ENCODE results near the gene GDPD5.

GDPD5 gene

DNA sequence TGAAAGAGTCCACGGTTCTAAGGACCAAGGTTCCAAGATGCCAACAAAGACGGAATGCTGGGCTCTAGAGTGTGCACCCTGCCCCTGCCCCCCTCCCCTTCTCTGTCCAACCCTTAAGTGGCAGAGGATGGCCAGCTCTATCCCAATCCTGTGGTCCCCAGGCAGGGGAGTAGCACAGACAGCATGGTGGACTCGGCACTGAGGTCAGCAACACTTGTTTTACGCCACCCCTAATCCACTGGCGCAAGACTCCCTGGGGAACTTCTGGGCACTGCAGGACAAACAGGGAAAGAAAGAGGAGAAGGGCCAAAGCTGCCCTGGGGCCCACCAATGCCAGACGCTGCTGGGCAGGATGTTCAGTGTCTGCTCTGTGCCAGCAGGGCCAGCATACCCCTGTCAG is 18.9 kb downstream of the GDPD5 start:
- Histone ChIP-seq H3K4me3 (no peak overlapping the region), H3K4me2 (peak overlapping the region in 1 of 11 experiments; percentile 80; a peak in 2 of 22 replicates), H3K9ac (no peak overlapping the region), H3K36me3 (no peaks in the 10 kb centered on the region), H4K20me1 (peaks cover 0 to 8% (median 0%) of the 10 kb centered on the region in 11 experiments; a peak in 2 of 22 replicates), H3K9me3 (replicated peaks in 1 of 11) (no peaks in the 10 kb centered on the region), H3K4me1 (peaks cover 16 to 31% (median 22%) of the 10 kb centered on the region in 10 experiments), H3K27me3 (no peaks in the 10 kb centered on the region), H3K27ac (peak overlapping the region in 5 of 11 experiments; percentile 9 to 53 (median 17); a peak in 5 of 22 replicates)
- TF ChIP-seq Cebpa-rat (IDR thresholded peaks at IDR 0.05), result no peak

DNA sequence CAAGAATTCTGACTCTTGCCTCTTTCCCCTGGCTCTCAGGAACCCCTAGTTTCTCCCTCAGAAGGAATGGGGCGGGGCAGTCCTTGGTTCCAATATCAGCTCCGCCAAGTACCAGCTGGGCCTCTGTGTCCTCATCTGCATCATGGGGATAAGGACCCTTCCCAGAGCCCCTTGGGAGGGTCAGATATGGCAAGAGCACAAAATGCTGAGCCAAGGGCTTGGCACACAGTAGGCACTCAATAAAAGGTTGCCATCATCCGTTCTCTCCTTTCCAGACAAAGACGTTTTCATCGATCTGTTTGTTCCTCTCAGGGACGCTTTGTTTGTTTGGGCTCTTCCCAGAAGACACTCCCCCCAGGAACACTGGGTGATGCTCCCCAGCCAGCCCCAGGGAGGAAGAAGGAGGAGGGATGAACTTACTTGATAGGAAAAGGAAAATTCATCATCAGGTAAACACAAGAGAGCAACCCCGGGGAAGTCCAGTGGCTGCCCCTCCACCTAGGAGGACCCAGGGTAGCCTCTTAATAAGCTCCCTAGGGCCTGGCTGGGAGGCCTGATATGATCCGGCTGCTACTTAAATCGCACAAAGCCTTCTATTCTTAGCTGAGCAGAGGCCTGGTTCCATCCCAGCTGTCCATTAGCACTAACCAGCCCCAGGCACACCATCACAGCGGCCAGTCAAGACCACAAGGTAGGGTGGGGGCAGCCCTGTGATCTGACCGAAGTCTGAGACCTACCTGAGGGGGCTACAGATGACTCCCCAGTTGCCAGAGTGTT is 19.6 kb downstream of the GDPD5 start:
- Histone ChIP-seq H3K4me1 (peaks cover 16 to 36% (median 26%) of the 10 kb centered on the region in 10 experiments), H3K27me3 (no peaks in the 10 kb centered on the region), H3K9me3 (replicated peaks in 1 of 11) (no peaks in the 10 kb centered on the region), H3K4me3 (no peak overlapping the region), H3K4me2 (no peak overlapping the region), H3K36me3 (no peaks in the 10 kb centered on the region), H4K20me1 (peaks cover 0 to 8% (median 0%) of the 10 kb centered on the region in 11 experiments; a peak in 2 of 22 replicates), H3K27ac (no peak overlapping the region), H3K9ac (no peak overlapping the region)
- no peak for TF ChIP-seq Cebpa-rat (IDR thresholded peaks at IDR 0.05)

DNA sequence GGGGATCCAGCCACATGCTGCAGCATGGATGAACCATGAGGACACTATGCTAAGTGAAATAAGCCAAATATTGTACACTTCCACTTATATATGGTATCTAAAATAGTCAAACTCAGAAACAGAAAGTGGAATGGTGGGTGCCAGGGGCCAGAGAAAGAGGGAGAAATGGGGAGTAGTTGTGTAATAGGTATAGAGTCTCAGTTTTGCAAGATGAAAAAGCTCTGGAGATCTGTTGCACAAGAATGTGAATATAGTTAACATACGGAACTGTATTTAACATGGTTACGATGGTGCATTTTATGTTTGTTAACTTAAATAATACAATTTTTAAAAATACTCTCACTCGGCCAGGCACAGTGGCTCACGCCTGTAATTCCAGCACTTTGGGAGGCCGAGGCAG is 21.2 kb downstream of the GDPD5 start:
- no peaks in the 10 kb centered on the region for H3K9me3 ChIP-seq (replicated peaks in 1 of 11)
- peaks cover 0 to 16% (median 0%) of the 10 kb centered on the region in 11 experiments; a peak in 2 of 22 replicates for H4K20me1 ChIP-seq
- no peaks in the 10 kb centered on the region for H3K27me3 ChIP-seq
- peaks cover 23 to 45% (median 33%) of the 10 kb centered on the region in 10 experiments for H3K4me1 ChIP-seq
- no peak overlapping the region for H3K4me2 ChIP-seq
- no peak overlapping the region for H3K4me3 ChIP-seq
- H3K27ac ChIP-seq, result no peak overlapping the region
- no peak for TF ChIP-seq Cebpa-rat (IDR thresholded peaks at IDR 0.05)
- H3K36me3 ChIP-seq, result no peaks in the 10 kb centered on the region
- H3K9ac ChIP-seq, result no peak overlapping the region

DNA sequence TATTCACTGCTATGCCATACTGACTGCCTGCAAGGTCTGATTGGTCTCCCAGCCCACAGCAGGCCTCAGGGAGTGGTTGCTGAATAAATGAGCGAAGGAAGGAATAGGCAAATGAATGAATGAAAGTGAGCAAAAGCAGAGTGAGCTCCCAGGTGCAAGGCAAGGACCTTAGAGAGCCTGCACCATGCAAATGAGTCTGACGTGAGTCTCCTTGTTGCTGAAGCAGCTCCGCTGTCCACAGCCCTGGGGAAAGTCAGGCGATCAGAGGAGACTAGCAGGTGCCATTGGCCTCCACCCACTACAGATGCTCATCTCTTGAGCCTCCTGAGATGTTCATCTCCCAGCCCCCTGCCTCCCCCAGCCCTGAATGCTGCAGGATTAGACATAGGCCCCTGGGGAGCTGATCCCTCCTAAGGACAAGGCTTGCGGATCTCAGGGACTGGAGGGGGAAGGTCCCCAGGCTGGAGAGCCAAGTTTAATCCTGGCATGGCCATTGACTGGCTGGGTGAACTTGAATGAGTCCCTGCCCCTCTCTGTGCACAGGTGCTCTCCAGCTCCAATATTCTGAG is 22.1 kb downstream of the GDPD5 start:
- TF ChIP-seq Cebpa-rat (IDR thresholded peaks at IDR 0.05), result no peak
- H4K20me1 ChIP-seq, result peaks cover 0 to 16% (median 0%) of the 10 kb centered on the region in 11 experiments; a peak in 2 of 22 replicates
- no peak overlapping the region for H3K9ac ChIP-seq
- H3K4me3 ChIP-seq, result no peak overlapping the region
- no peaks in the 10 kb centered on the region for H3K27me3 ChIP-seq
- H3K4me2 ChIP-seq, result no peak overlapping the region
- no peak overlapping the region for H3K27ac ChIP-seq
- H3K4me1 ChIP-seq, result peaks cover 21 to 39% (median 27%) of the 10 kb centered on the region in 10 experiments
- no peaks in the 10 kb centered on the region for H3K9me3 ChIP-seq (replicated peaks in 1 of 11)
- no peaks in the 10 kb centered on the region for H3K36me3 ChIP-seq

DNA sequence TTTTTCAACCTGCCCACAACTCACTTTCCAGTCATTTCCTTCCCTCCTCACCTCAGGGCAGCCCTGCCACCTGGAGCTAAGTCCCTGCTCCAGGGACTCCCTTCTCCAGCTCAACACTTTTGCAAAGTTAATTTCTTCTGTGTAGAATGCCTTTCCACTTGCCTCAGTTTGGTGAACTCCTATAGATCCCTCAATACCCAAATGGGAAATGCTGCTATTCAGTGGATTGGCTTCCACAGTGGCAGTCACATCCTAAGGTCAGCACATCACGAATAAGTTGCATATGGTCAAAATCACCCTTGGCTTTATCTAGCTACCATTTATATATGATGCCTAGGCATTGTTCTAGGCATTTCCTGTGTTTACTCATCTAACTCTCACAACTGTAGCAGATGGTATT is 23.6 kb downstream of the GDPD5 start:
- Histone ChIP-seq H3K27ac (no peak overlapping the region), H3K36me3 (no peaks in the 10 kb centered on the region), H3K4me3 (no peak overlapping the region), H3K9ac (no peak overlapping the region), H3K4me2 (no peak overlapping the region), H4K20me1 (peaks cover 0 to 16% (median 0%) of the 10 kb centered on the region in 11 experiments; a peak in 2 of 22 replicates), H3K4me1 (peaks cover 9 to 24% (median 12%) of the 10 kb centered on the region in 10 experiments; a peak in 17 of 20 replicates), H3K27me3 (no peaks in the 10 kb centered on the region), H3K9me3 (replicated peaks in 1 of 11) (no peaks in the 10 kb centered on the region)
- no peak for TF ChIP-seq Cebpa-rat (IDR thresholded peaks at IDR 0.05)

DNA sequence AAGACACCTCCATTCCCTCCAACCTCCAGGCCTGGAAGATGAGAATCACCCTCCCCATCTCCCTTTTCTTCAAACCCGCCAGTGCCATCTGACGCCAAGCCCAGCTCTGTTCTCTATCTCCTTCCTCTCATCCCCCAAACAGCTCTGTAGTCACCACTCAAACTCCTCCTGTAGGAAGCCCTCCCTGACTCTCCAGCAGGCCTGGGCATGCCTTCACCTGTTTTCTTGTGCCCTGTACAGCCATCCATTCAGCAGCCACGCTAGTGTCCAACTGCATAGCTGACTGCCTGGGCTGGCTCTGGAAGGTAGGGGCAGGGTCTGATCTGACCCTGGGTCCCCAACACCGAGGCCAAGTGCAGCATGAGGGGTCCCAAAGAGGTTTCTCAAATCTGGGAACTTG is 25.0 kb downstream of the GDPD5 start:
- TF ChIP-seq Cebpa-rat (IDR thresholded peaks at IDR 0.05), result no peak
- Histone ChIP-seq H3K4me3 (no peak overlapping the region), H3K27me3 (no peaks in the 10 kb centered on the region), H3K36me3 (no peaks in the 10 kb centered on the region), H3K9me3 (replicated peaks in 1 of 11) (no peaks in the 10 kb centered on the region), H3K4me2 (peak overlapping the region in 7 of 11 experiments; percentile 6 to 47 (median 24); a peak in 9 of 22 replicates), H3K4me1 (peaks cover 9 to 23% (median 11%) of the 10 kb centered on the region in 10 experiments; a peak in 17 of 20 replicates), H3K9ac (no peak overlapping the region), H4K20me1 (peaks cover 0 to 20% (median 0%) of the 10 kb centered on the region in 11 experiments; a peak in 2 of 22 replicates), H3K27ac (no peak overlapping the region)

DNA sequence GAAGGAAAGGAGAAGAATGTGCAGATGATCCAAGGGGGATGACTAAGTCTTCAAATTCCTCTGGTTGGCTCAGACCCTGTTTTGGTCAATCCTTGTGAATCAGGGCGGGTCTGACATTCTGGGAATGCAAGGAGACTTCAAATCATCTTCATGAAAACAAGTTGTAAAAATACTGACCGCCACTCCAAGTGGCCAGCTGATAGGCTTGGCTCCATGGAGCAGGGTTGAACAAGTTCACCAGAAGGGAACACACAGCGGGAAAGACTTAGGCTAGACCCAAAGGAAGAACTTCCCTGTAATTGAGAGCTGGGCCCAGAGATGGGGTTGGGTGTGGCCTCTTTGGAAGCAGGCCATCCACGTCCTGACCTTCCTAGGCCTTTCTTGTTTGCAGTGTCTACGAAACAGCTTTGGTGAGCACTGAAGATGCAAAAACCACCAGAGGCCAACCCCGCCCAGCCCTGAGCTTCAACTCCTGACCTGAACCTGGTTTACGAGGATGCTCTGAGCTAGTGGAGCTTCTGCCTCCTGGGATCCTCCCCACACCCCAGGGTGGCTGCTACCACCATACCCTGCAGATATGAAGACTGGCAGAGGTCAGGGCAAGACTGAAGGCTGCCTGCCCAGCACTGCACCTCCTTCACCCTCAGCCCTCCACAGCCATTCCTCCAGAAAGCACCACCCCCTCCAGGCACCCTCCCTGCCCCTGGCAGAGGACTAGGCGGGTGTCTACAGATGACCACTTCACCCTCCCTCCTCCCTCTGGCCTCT is 26.1 kb downstream of the GDPD5 start:
- TF ChIP-seq Cebpa-rat (IDR thresholded peaks at IDR 0.05), result no peak
- H3K27ac ChIP-seq, result no peak overlapping the region
- no peaks in the 10 kb centered on the region for H3K9me3 ChIP-seq (replicated peaks in 1 of 11)
- H3K9ac ChIP-seq, result no peak overlapping the region
- H3K27me3 ChIP-seq, result no peaks in the 10 kb centered on the region
- no peaks in the 10 kb centered on the region for H3K36me3 ChIP-seq
- peaks cover 9 to 23% (median 11%) of the 10 kb centered on the region in 10 experiments; a peak in 17 of 20 replicates for H3K4me1 ChIP-seq
- peak overlapping the region in 3 of 11 experiments; percentile 9 to 42 (median 9); a peak in 4 of 22 replicates for H3K4me2 ChIP-seq
- no peak overlapping the region for H3K4me3 ChIP-seq
- peaks cover 0 to 22% (median 0%) of the 10 kb centered on the region in 11 experiments; a peak in 2 of 22 replicates for H4K20me1 ChIP-seq

DNA sequence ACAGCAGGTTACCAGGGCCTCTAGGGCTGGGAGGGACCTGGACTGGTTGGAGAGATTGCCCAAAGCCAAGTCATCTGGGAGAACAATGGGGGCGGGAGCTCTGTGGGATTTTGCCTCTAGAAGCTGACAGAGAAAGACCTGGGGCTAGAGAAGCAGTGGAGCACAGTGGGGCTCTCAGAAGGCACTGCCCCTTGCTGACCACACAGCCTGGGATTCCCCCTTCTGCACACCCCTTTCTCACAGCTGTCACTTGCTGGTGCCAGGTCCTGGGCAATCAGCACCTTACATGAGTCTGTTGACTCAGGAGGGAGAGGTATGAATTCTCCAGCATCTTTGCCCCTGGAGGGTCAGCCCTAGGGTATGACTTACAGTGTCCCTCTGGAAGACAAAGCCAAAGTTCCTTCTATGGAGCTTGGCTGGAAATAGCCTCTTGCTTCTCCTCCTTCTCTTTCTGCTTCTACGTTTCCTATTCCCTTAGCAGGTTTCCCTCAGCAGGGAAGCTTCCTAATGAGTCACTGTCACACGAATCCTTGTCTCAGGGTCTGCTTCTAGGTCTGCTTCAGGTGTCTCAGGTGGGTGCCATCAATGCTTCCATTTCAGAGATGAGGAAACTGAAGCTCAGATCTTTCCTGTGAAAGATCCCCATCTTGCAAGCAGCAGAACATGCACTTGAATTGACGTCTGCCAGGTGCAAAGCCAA is 27.0 kb downstream of the GDPD5 start:
- Histone ChIP-seq H3K27ac (no peak overlapping the region), H4K20me1 (peaks cover 0 to 17% (median 0%) of the 10 kb centered on the region in 11 experiments; a peak in 2 of 22 replicates), H3K27me3 (no peaks in the 10 kb centered on the region), H3K9me3 (replicated peaks in 1 of 11) (no peaks in the 10 kb centered on the region), H3K36me3 (no peaks in the 10 kb centered on the region), H3K9ac (no peak overlapping the region), H3K4me2 (no peak overlapping the region), H3K4me1 (peaks cover 9 to 23% (median 11%) of the 10 kb centered on the region in 10 experiments; a peak in 17 of 20 replicates), H3K4me3 (no peak overlapping the region)
- no peak for TF ChIP-seq Cebpa-rat (IDR thresholded peaks at IDR 0.05)
